Skin of body (tissue), 3 donors: ENCODE measurements around the gene SLC17A5. TPM values are rescaled to one million over a fixed set of nuclear protein-coding genes. Genes with fewer than 3 reads are reported as not detected.
"Not testable (repeated sequence)": the region's sequence is repeated elsewhere in the genome, so short reads cannot be mapped to it uniquely, and the experiment has no call there.

Source experiments
- DNase-seq: peaks from one replicate; lab custom pipeline; 2025; lab: John Stamatoyannopoulos, UW
- small RNA-seq: library from RNA; depleted of rRNA; stranded (forward); fragments of <200 nt; gene quantifications from one replicate; pipeline ENCODE3, GENCODE V24; 2014; ENCODE audit warnings: low replicate concordance
- total RNA-seq: library from RNA; depleted of rRNA; stranded (reverse); fragments of >200 nt; gene quantifications from one replicate; pipeline ENCODE4 v1.2.3, GENCODE V29; 2014

SLC17A5 gene
- total RNA-seq, 1 donor from 2014 or later: 24.3 TPM

- DNase-seq: no peak
These were observed 86.7 kb downstream of the SLC17A5 start for GRCh38 chr6:73566954-73567591.

DNA sequence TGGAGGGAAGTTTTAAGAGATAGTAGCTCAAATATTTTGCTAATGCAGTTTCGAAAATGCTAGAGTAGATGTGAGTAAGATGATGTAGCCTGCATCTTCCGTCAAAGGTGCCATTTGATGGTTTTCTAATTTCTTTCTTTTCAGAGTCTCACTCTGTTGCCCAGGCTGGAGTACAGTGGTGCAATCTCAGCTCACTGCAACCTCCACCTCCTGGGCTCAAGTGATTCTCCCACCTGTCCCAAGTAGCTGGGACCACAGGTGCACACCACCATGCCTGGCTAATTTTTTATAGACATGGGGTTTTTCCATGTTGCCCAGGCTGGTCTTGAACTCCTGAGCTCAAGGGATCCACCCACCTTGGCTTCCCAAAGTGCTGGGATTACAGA is 87.3 kb downstream of the SLC17A5 start:
- DNase-seq: not testable (repeated sequence)

DNA sequence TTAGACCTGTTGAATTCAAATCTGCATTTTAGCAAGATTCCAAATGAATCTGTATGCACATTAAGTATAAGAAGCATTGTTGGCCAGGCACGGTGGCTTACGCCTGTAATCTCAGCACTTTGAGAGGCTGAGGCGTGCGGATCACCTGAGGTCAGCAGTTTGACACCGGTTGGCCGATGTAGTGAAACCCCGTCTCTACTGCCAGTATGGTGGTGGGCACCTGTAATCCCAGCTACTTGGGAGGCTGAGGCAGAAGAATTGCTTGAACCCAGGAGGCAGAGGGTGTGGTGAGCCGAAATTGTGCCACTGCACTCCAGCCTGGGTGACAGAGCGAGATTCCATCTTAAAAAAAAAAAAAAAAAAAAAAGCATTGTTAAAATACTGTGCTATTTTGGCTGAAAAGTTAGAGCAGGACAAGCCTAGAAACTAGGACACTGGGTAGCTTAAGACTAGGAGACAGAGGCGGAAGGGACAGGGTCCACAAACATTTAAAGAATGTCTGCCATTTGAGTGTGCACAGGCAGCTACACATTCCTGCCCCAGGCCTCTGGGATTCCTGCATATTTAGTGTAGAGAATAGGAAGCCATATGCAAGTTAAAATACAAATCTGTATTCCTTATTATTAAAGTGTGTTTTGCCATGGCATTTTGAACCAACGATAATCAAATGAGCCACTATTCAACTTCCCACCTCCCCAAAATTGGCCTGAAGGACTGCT is 87.9 kb downstream of the SLC17A5 start:
- DNase-seq: no peak

DNA sequence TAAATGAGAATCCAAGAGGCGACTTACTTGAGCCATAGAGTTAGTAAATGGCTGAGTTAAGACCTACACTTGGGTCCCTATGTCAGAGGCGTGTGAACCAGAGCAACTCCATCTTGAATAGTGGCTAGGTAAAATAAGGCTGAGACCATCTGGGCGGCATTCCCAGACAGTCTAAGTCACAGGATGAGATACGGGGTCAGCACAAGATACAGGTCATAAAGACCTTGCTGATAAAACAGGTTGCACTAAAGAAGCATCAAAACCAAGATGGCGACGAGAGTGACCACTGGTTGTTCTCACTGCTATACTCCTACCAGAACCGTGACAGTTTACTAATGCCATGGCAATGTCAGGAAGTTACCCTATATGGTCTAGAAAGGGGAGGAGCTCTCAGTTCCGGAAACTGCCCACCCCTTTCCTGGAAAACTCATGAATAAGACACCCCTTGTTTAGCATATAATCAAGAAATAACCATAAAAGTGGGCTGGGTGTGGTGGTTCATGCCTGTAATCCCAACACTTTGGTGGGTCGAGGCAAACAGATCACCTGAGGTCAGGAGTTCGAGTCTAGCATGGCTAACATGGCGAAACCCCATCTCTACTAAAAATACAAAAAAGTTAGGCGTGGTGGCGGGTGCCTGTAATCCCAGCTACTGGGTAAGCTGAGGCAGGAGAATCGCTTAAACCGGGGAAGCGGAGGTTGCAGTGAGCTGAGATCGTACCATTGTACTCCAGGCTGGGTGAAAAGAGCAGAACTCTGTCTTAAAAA is 89.0 kb downstream of the SLC17A5 start:
- no peak for DNase-seq

GRCh38 chr6:73562558-73562957 is 91.2 kb downstream of the SLC17A5 start:
- no peak for DNase-seq

DNA sequence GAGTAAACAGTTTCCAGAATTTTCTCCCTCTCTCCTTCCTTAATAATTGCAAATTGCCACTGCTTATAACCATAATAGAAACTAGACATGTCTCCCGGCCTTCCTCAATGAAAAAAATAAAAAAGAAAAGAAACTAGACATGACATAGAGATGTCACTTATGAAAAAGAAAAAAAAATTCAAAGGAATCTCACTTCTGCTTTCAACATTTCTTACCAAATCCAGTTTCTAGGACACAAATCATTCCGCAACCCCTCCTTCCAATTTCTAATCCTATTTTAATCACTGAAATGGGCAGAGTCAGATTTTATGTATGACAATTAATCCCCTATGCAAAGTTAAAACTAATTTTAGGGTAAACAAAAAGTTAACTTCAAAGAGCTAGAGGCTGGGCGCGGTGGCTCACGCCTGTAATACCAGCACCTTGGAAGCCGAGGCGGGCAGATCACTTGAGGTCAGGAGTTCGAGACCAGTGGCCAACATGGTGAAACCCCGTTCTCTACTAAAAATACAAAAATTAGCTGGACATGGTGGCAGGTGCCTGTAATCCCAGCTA is 92.9 kb downstream of the SLC17A5 start:
- DNase-seq: no peak

GRCh38 chr6:73560182-73560732 is 93.5 kb downstream of the SLC17A5 start:
- DNase-seq: no peak

- DNase-seq: not testable (repeated sequence)
These were observed 94.4 kb downstream of the SLC17A5 start for GRCh38 chr6:73559399-73559794.

- DNase-seq: no peak
These were observed 95.0 kb downstream of the SLC17A5 start for GRCh38 chr6:73558624-73559398.

- DNase-seq: no peak
These were observed 97.0 kb downstream of the SLC17A5 start for GRCh38 chr6:73556836-73557235.

DNA sequence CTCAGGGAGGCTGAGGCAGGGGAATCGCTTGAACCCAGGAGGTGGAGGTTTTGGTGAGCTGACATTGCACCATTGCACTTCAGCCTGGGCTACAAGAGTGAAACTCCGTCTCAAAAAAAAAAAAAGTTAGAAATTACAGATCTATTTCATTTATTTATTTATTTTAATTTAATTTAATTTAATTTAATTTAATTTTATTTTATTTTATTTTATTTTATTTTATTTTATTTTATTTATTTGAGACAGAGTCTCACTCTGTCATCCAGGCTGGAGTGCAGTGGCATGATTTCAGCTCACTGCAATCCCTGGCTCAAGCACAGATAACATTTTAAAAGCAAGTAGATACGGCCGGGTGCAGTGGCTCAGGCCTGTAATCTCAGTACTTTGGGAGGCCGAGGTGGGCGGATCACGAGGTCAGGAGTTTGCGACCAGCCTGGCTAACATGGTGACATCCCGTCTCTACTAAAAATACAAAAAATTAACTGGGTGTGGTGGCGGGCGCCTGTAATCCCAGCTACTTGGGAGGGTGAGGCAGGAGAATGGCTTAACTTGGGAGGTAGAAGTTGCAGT is 98.3 kb downstream of the SLC17A5 start:
- not testable (repeated sequence) for DNase-seq

- not testable (repeated sequence) for DNase-seq
These were observed 102.7 kb downstream of the SLC17A5 start for GRCh38 chr6:73551115-73551514.

DNA sequence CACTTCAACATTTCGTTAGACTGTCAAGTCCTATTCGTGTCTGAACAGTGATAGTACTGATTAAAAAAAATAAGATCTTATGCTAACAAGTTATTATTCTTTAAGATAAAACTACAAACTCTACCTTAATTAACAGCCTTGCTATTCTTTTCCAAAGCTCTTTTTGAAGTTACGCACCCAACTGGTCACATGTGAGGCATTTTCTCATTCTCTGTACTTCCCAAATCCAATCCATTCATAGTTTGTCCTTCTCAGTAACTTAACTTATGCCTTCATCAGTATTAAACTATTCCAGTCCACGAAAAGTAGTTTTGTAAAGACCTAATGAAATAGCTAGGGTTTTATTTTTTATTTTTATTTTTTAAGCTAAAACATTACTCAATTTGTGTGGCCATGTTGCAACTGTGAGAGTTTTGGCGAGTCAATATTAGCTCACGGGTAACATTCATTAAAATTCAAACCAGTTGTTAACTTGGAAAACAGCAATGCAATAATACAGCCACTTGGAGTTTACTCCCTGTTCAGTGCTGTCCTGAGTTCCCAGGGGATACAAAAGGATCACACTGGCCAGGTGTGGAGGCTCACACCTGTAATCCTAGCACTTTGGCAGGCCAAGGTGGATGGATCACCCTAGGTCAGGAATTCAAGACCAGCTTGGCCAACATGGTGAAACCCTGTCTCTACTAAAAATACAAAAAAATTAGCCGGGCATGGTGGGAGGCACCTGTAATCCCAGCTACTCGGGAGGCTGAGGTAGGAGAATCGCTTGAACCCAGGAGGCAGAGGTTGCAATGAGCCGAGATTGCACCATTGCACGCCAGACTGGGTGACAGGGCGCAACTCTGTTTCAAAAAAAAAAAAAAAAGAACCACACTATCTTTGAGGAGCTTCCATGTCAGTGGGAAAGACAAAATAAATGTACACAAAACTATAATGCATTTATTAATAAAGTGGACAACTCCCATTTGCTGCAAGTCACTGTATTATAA is 105.0 kb downstream of the SLC17A5 start:
- no peak for DNase-seq

GRCh38 chr6:73547036-73547435 is 106.8 kb downstream of the SLC17A5 start:
- DNase-seq: no peak

Small RNA genes within 50 kb of the gene (small RNA-seq; reads per million reads assigned to genes)
- not detected for gene RPS27P15

Other genes with a start within 250 kb of the SLC17A5 start
- 4.9 TPM for gene CGAS, start 201.7 kb downstream of the SLC17A5 start, total RNA-seq
- 22.3 TPM for gene MTO1, start 192.3 kb downstream of the SLC17A5 start, total RNA-seq
- gene EEF1A1, start 133.0 kb downstream of the SLC17A5 start, total RNA-seq: 15,649 TPM
- gene CD109, start 42.2 kb upstream of the SLC17A5 start, total RNA-seq: 55.0 TPM